Body of pancreas (tissue), 4 donors: Measurements from ENCODE around the gene WBP2NL. TPM values are rescaled to one million over a fixed set of nuclear protein-coding genes. Genes with fewer than 3 reads are reported as not detected.
"Not testable (repeated sequence)": the region's sequence is repeated elsewhere in the genome, so short reads cannot be mapped to it uniquely, and the experiment has no call there.

ENCODE experiments used
- ATAC-seq: fragments of 150-250 bp; one replicate; pipeline ENCODE4 v1.9.1; 2016
- DNase-seq, 4 donors: peaks; one replicate each; pipeline ENCODE4 v3.0.0-alpha.2; 2019
- H3K27ac ChIP-seq, 4 donors: fragments of 200-600 bp; sonication (generic); 1 replicate in 3 of 4; 2 replicates in 1 of 4; pipeline versions ENCODE4 v1.5.1 to v1.6.1; 2016 to 2019; ENCODE audit warnings: mild to moderate bottlenecking in 1 of 4, mixed read lengths in 1 of 4, moderate library complexity in 1 of 4
- H3K27me3 ChIP-seq, 2 donors: fragments of 200-600 bp; sonication (generic); one replicate each; pipeline ENCODE4 v1.6.0; 2016; ENCODE audit warnings: mild to moderate bottlenecking in 1 of 2
- H3K36me3 ChIP-seq, 2 donors: fragments of 200-600 bp; sonication (generic); replicated peaks in 1 of 2; 2 replicates each; pipeline ENCODE4 v1.5.1; 2016; ENCODE audit warnings: low read depth in 2 of 2; ENCODE audit not compliant: insufficient read depth in 1 of 2
- H3K4me1 ChIP-seq: fragments of 200-600 bp; sonication (generic); one replicate; pipeline ENCODE4 v1.6.0; 2016
- H3K4me3 ChIP-seq, 2 donors: fragments of 200-600 bp; sonication (generic); 1 replicate in 1 of 2; 2 replicates in 1 of 2; pipeline ENCODE4 v1.5.1; 2016 to 2019
- H3K9me3 ChIP-seq, 3 donors: fragments of 200-600 bp; sonication (generic); 1 replicate in 2 of 3; 2 replicates in 1 of 3; pipeline ENCODE4 v1.5.1; 2016
- POLR2A ChIP-seq, 3 donors: fragments of 450-650 bp; IDR thresholded peaks; one replicate each; pipeline ENCODE4 v1.6.1; 2016; ENCODE audit warnings: antibody characterized with exemption in 3 of 3, mild to moderate bottlenecking in 2 of 3
- WGBS, 2 donors: methylation state at CpG; one replicate each; pipeline ENCODE4 v1.1.5; 2017; 5-methylcytosine and 5-hydroxymethylcytosine counted together
- intact Hi-C: fragments of 100-400 bp; cut with DNase I; formaldehyde crosslinking; loops from one replicate; pipeline ENCODE4 v1.15.1; 2023
- total RNA-seq, 2 donors: library from RNA; depleted of rRNA; stranded (reverse); fragments of >200 nt; gene quantifications; one replicate each; pipeline ENCODE4 v1.1.0, GENCODE V29; 2016
- TF ChIP-seq, protein P1 (sequence below), 7 experiments: fragments of 450-650 bp in 4 of 7; fragments of 200-600 bp in 3 of 7; sonication (generic) in 3 of 7; IDR thresholded peaks; one replicate each; pipeline ENCODE4 v1.5.1; 2016 to 2019; ENCODE audit warnings: antibody characterized with exemption in 7 of 7

The WBP2NL gene, protein sequence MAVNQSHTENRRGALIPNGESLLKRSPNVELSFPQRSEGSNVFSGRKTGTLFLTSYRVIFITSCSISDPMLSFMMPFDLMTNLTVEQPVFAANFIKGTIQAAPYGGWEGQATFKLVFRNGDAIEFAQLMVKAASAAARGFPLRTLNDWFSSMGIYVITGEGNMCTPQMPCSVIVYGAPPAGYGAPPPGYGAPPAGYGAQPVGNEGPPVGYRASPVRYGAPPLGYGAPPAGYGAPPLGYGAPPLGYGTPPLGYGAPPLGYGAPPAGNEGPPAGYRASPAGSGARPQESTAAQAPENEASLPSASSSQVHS
- total RNA-seq = 10 to 100 TPM in 1 of 2 donors, 1 to 10 TPM in 1; 5.2 to 11.2 TPM

DNA sequence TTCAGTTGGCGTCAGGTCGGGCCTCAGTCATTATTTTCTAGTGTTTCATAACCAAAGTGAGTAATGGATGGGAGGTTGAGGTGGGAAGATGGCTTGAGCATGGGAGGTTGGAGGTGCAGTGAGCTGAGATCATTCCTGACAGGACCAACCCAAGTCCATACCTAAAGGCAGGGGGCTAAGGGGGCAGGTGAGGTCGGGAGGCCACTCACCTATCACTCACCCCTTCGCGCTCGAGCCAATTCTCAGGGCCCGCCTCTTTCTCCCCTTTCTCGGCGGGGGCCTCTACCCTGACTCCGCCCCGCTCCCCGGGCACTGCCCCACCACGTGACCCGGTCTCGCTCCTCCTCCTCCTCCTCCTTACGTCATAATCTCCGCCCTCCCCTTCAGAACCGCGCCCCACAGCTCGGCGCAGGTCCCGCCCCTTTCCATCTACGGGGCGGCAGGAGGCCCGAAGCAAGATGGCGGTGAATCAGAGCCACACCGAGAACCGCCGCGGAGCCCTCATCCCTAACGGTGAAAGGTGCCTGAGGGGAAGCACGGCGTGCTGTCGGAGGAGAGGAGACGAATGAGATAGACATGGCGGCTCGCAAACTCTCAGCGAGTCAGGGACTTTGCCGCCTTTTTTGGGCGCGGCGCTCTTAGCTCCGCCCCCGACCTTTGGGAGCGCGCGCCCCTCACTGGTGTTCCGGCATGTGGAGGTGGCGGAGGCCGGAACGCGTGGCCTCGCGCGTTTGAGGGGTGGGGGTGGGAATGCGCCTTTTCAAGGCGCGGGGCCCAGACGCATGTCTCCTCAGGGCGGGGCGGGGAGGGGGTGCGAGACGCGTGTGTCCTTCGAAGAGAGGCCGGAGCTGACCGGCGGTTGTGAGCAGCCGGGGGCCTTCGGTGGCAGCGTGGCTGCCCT is at the start of gene WBP2NL:
Gene WBP2NL, plus strand, starts transcription at position 428 of the 901 bp plus-strand sequence. Its CDS starts 31 bp downstream, at position 459.
- peak in 2 of 3 donors; percentile 70 to 71 for TF ChIP-seq POLR2A (IDR thresholded peaks at IDR 0.05)
- TF ChIP-seq, protein P1, sequence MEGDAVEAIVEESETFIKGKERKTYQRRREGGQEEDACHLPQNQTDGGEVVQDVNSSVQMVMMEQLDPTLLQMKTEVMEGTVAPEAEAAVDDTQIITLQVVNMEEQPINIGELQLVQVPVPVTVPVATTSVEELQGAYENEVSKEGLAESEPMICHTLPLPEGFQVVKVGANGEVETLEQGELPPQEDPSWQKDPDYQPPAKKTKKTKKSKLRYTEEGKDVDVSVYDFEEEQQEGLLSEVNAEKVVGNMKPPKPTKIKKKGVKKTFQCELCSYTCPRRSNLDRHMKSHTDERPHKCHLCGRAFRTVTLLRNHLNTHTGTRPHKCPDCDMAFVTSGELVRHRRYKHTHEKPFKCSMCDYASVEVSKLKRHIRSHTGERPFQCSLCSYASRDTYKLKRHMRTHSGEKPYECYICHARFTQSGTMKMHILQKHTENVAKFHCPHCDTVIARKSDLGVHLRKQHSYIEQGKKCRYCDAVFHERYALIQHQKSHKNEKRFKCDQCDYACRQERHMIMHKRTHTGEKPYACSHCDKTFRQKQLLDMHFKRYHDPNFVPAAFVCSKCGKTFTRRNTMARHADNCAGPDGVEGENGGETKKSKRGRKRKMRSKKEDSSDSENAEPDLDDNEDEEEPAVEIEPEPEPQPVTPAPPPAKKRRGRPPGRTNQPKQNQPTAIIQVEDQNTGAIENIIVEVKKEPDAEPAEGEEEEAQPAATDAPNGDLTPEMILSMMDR (IDR thresholded peaks at IDR 0.05) = no peak
- Histone ChIP-seq H3K27ac (peak within 1 kb of the TSS in 3 of 4 donors; percentile 55 to 63 (median 61)), H3K4me1 (peaks cover 13% of the 10 kb centered on the region), H3K36me3 (no peaks in the 10 kb centered on the region), H3K9me3 (no peaks in the 10 kb centered on the region), H3K4me3 (peak within 1 kb of the TSS; percentile 10 to 51), H3K27me3 (no peaks in the 10 kb centered on the region)
- ATAC-seq (peak; percentile 97), DNase-seq (peak; percentile 91 to 95 (median 92))
- intact Hi-C loops = no loop called here
- WGBS, 2 donors = 30 to 34% methylated on average over 34 to 69 of the region's 71 CpGs

DNA sequence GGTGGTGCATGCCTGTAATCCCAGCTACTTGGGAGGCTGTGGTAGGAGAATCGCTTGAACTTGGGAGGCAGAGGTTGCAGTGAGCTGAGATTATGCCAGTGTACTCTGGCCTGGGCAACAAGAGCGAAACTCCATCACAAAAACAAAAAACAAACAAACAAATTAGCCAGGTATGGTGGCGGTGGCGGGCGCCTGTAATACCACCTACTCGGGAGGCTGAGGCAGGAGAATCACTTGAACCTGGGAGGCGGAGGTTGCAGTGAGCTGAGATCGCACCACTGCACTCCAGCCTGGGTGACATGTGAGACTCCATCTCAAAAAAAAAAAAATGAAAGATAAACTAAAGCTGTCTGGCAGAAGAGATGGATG is 49.7 kb upstream of the WBP2NL start:
- not testable (repeated sequence) for ATAC-seq, H3K36me3 ChIP-seq, H3K27ac ChIP-seq, H3K9me3 ChIP-seq, H3K4me3 ChIP-seq, DNase-seq, H3K27me3 ChIP-seq
- intact Hi-C loops = loop anchor here (10.0 kb wide), 1 partner anchor 244 kb away; no protein-coding TSS in a partner anchor
- peaks cover 15% of the 10 kb centered on the region for H3K4me1 ChIP-seq
- WGBS, 2 donors = 82 to 91% methylated on average over 8 of the region's 8 CpGs

DNA sequence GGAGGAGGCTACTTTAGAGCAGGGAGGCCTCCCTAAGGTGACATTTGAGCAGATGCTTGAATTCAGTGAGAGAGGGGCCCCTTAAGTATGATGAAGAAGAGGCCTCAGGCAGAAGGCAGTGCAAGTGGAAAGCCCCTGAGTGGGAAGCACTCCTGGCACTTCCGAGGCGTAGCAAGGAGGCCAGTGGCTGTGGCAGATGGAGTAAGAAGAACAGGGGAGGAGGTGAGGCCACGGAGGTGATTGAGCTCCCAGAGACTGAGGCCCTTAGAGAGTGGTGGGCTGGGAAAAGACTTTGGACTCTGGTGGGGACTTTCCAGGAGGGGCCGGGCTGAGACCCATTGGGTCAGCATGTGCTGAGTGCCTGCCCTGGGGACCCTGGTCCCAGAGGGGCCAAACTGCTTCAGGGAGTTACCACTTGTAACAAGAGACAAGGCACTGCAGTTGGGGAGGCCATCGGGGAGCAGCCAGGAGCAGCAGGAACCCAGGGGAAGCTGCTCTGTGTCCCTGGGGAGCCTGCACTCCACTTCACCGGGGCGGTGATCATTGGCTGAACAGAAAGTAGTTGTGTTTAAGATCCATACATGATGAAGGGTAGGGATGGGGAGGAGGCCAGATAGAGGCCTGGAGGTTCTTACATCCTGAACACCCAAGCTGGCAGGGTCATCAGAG is 49.2 kb upstream of the WBP2NL start:
- 86 to 89% methylated on average over 7 of the region's 7 CpGs for WGBS, 2 donors
- H3K4me1 ChIP-seq = peaks cover 15% of the 10 kb centered on the region
- TF ChIP-seq POLR2A (IDR thresholded peaks at IDR 0.05) = no peak
- TF ChIP-seq, protein P1 (IDR thresholded peaks at IDR 0.05) = no peak
- DNase-seq = no peak
- H3K36me3 ChIP-seq = no peaks in the 10 kb centered on the region
- no peak for ATAC-seq
- intact Hi-C loops = loop anchor here (10.0 kb wide), 1 partner anchor 245 kb away; no protein-coding TSS in a partner anchor
- no peaks in the 10 kb centered on the region for H3K27me3 ChIP-seq
- H3K27ac ChIP-seq = no peak overlapping the region
- no peak overlapping the region for H3K4me3 ChIP-seq
- H3K9me3 ChIP-seq = no peaks in the 10 kb centered on the region

DNA sequence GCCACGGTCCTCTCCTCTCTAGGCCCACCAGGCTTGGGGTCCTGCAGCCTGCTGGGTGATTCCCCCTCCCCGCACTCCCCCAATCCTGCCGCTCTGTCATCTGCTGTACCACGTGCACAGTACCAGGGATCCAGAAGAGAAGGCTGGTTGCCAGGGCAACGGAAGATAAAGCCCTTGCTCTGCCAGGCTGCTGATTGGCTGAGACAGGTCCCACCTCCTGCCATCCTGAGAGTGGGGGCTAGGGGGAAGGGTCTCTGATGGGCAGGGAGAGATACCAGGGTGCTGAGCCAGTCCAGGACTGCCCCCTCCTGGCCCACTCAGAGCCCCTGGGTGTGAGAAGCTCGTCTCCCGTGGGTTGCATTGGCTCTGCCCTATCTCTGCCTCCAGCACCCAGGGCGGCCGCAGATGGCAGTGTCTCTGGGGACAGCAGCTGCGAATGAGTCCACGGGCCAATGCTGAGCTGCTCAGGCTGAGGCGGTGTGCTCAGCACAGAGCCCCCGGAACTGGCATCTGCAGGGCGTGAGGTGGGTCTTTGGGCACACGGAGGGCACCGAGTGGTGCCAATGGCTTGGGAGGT is 46.6 kb upstream of the WBP2NL start, which contains the start of gene SMIM45:
Gene SMIM45, plus strand, starts transcription at position 253 of the 577 bp plus-strand sequence.
- H3K36me3 ChIP-seq = no peaks in the 10 kb centered on the region
- ATAC-seq = no peak
- 53% methylated on average over 2 to 10 of the region's 16 CpGs for WGBS, 2 donors
- H3K4me3 ChIP-seq = no peak within 1 kb of the TSS
- H3K27ac ChIP-seq = no peak within 1 kb of the TSS
- intact Hi-C loops = no loop called here
- TF ChIP-seq POLR2A (IDR thresholded peaks at IDR 0.05) = no peak
- TF ChIP-seq, protein P1 (IDR thresholded peaks at IDR 0.05) = no peak
- no peaks in the 10 kb centered on the region for H3K9me3 ChIP-seq
- no peaks in the 10 kb centered on the region for H3K27me3 ChIP-seq
- peaks cover 5% of the 10 kb centered on the region for H3K4me1 ChIP-seq
- DNase-seq = no peak
